Stimulated activated CD4-positive, alpha-beta T cell treated with anti-CD3 and anti-CD28 coated beads, TNF-alpha, amount 100 ng/mL, for 24 hours (primary cell): ENCODE data around the gene ZNF784.

ENCODE experiments used
- DNase-seq, 3 experiments: peaks; one replicate each; pipeline ENCODE4 v3.0.0-alpha.2; 2020; ENCODE audit warnings: low read depth in 3 of 3

ZNF784 gene

GRCh38 chr19:55644191-55644833 is 19.9 kb upstream of the ZNF784 start:
- no peak for DNase-seq

- no peak for DNase-seq
Measured at GRCh38 chr19:55643887-55644176, 19.5 kb upstream of the ZNF784 start.

DNA sequence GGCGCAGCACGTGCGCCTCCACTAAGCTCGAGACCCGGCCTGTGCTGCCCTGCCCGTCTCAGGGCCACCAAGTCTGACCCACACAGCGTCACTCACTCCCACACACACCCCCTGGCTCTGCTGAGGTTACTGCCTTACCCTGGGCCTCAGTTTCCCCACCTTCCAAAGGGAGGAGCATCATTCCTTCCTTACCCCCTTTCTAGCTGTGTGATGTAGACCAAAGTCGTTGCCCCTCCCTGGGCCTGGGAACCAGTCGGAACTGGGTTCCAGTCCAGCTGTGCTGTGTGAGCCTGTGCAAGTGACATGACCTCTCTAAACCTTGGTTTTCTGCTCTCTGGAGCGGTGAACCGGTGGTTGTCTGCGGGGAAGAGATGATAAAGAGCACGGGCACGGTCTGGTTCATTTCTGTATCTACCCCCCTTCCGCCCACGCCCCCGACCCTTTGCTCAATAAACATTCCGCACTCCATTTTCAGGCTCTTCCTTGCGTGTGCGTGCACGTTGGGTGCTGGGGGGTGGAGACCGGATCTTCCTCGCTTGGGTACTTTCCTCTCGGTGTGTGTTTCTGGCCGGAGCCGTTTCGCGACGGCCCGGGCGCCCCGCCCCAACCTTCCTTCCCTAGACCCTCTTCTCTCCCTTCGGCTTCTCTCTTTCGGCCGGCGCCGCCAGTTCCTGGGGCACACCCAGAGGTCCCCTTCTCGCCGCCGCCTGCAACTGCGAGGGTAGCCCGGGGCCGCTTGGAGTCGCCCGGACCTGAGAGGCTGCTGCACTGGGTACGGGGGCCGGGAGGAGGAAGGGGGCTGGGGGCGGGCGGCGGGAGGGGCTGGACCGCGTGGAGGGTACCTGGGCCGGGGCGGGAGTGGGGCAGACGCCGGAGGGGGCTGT is 18.9 kb upstream of the ZNF784 start, which contains the start of gene ZNF581:
Gene ZNF581 (plus strand): TSS at position 647 of the 884 bp plus-strand sequence. CDS start 923 bp downstream, outside the sequence.
- peak; percentile 68 to 83 (median 78) for DNase-seq

- peak in 1 of 3 experiments; percentile 40 for DNase-seq
Measured at GRCh38 chr19:55642153-55643002, 18.0 kb upstream of the ZNF784 start.

DNA sequence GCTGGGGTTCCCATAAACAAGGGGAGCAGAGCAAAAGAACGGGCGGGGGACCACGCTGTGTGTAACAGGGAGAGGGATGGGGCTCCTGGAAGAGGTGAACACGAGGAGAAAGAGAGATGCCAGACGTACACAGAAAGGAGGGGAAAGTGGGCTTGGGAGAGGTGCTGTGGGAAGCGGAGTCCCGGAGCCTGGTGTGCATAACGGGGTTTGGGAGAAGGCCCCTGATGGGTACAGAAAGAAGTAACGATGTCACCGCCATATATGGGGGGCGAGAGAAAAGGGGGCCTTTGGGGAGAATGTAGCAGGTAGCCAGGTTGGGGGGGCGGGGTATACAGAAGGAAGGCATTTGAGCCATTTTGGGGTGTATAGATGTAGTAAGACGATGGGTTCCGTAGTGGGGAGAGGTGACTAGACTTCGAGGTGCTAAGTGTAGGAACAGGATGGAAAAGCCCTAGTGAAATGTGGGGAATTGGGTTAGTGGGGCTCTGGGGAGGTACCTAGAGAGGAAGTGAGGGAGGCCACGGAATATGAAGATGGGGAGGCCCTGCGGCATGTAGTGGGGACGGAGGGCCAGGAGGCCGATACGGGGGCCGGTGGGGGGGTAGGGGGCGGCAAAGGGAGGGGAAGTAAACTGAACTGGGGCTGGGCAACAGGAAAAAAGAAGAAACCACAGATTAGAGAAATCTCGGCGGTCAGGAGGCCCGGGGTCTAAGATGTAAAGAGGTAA is 17.2 kb upstream of the ZNF784 start:
- peak in 1 of 3 experiments; percentile 32 for DNase-seq

DNA sequence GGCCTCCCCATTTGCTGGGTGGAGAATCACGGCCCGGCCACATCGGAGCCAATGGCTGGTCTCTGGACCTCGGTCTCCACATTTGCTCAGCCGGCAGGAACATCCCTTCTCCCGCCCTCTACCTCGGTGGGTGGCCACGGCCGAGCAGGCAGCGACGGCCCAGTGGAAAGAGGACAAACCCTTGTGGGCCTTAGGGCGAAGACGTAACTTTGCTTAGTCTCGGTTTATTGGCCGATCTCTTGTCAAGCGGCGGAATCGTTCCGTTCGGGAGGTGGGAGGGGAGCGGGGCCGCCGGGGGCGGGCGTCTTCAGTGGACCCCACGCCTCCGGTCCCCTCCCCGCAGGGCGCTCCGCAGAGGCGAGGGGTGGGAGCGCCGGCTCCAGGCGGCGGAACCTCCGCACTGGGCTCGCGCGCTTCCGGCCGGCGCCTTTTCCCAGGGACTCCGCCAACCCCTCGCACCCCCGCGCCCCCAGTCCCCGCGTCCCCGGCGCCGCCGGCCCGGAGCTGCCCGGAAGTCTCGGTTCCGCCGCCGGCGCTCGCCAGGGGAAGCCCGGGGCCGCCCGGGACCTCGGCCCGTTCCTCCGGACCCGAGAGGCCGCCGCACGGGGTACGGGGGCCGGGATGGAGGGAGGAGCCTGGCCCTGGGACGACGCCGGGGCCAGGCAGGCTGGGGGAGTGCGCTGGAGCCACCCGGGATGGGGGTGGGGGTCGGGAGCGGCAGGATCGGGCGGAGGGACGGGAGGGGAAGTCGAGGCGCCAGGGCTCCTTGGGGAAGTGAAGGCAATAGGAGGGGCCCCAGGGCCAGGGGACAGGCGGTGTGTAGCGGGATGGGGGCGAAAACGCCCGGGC is 16.4 kb upstream of the ZNF784 start, which contains the start of gene ZNF580:
Gene ZNF580 (plus strand): TSS at position 426 of the 849 bp plus-strand sequence. CDS start 1,507 bp downstream, outside the sequence.
- peak in 1 of 3 experiments; percentile 69 for DNase-seq

GRCh38 chr19:55640043-55640576 is 15.7 kb upstream of the ZNF784 start:
- peak in 1 of 3 experiments; percentile 67 for DNase-seq

- DNase-seq, result peak in 1 of 3 experiments; percentile 64
Measured at GRCh38 chr19:55638864-55639359, 14.5 kb upstream of the ZNF784 start.

DNA sequence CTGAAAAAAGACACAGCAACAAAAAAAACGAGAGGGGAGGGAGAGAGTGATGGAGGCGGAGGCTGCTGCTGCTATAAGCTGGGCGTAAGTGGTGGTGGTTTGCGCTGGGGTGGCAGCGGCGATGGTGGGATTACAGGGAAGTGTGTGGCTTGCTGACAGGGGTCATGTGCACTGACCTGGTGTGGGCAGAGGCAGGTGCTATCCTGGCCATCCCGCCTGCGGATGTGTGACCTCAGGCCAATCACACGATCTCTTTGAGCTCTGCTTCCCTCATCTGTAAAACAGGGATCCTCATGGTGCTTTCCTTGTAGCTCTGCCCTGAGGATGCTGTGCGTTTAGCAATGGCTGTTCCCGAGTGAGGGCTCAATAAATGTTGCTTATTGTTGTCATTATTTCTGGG is 13.2 kb upstream of the ZNF784 start:
- no peak for DNase-seq

- DNase-seq, result no peak
Measured at GRCh38 chr19:55636723-55637122, 12.4 kb upstream of the ZNF784 start.

DNA sequence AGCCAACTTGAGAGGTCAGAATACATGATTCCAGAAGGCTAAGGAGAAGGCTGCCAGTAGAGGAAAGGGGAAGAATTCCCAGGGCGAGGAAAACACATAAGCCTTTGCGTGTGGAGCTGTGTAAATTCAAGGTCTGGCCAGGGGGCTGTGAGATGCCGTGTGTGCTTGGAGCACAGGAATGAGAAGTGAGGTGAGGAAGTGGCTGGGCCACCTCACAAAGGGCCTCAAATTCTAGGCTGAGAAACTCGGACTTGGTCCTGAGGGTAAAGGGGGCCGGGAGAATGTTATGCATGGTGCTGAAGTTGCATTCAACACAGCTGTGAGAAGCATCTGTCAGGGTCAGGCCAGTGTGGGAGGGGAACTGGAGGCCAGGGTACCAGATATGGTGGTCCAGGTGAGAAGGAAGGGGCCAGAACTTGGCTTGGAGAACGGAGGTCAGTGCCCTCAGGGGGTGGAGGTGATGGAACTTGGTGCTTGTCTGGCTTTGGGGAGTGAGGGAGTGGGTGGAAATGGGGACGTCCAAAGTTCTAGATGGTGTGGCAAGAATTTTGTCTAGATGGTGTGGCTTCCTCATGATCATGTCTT is 11.6 kb upstream of the ZNF784 start:
- DNase-seq, result no peak

- DNase-seq, result no peak
Measured at GRCh38 chr19:55635334-55635717, 11.0 kb upstream of the ZNF784 start.

DNA sequence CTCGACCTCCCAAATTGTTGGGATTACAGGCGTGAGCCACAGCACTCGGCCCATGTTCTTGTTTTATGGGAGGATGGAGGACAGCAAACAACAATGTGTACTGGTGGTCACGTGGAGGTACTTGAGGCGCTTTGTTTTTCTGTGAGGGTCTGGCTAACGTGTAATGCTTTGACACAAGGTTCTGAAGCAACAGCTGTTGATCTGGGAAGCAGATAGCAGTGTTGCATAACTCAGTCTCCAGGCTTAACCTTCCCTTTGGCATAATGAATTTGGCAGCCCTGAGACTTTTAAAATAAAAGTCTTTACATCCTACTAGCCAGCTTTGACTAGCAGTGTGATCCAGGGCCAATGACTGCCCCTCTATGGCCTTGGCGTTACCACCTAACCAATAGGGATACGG is 9.5 kb upstream of the ZNF784 start:
- DNase-seq, result no peak

GRCh38 chr19:55632463-55632834 is 8.1 kb upstream of the ZNF784 start:
- DNase-seq, result peak; percentile 74 to 92 (median 77)

GRCh38 chr19:55626350-55626749 is 2.0 kb upstream of the ZNF784 start:
- peak in 1 of 3 experiments; percentile 41 for DNase-seq

DNA sequence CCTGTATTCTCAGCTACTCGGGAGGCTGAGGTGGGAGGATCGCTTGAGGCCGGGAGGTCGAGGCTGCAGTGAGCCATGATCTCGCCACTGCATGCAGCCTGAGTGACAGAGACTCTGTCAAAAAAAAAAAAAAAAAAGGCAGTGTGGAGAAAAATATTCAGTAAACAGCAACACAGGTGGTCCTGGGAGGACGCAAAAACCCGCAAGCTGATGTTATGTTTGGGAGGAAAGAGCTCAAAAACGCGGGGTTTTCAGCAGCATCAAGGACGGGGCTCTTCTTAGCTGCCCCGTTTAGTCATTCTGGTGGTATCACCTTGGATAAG is 599 bp upstream of the ZNF784 start:
- no peak for DNase-seq

DNA sequence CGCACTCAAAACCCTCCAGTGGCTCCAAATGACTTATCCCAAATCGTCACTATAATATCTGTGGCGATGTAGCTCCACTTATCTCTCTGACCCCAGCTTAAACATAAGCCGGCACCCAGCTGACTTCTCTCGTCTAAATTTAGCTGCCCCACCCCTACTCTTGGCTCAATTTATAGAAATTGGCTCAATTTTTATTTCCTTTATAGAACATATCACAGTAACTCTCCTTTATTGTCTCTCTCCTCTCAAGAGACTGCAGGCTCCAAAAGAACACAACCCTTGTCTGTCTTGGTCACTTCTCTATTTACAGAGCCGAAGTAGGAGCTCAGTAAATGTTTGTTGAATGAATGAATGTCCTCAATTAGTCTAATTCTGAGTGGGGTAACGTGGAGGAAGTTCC is 805 bp downstream of the ZNF784 start:
- DNase-seq, result no peak

DNA sequence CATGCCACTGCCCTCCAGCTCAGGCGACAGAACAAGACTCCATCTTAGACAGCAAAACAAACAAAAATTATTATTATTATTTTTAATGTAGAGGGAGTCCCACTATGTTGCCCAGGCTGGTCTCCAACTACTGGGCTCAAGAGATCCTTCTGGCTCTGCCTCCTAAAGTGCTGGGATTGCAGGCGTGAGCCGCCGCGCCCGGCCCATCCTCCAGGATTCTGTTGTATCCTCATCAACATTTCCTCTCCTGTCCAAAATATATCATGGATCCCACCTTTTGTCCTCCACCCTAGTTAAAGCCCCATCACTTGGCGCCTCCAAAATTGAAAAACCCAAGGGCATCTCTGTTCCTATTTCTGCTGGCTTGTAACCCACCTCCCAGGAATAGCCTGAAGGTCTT is 1.2 kb downstream of the ZNF784 start:
- DNase-seq, result no peak

DNA sequence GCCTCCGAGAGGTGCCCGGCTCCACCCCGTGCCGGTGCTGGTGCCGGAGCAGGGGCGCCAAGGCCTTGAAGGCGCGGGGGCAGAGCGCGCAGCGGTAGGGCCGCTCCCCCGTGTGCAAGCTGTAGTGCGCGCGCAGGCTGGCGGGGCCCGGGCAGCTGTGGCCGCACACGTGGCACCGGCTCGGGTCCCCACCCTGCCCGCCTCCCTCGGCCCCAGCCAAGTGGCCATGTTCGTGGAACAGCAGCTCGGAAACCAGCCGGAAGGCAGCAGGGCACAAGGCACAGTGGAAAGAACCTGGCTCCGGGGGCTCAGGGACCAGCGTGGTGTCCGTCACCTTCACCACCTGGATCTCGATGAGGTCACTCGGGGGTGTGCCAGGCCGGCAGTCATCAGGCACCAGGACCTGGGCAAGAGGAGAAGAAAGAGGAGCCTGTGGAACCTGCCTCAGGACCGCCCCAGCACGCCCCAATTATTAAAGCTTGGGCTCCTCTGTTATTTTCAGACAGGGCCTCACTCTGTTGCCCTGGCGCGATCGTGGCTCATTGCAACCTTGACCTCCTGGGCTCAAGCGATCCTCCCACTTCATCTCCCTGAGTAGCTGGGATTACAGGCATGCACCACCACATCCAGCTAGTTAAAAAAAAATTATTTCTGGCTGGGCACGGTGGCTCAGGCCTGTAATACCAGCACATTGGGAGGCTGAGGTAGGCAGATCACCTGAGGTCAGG is 2.0 kb downstream of the ZNF784 start:
- no peak for DNase-seq
